ENCODE measurements around the gene GULP1. TPM values are rescaled to one million over a fixed set of nuclear protein-coding genes. Genes with fewer than 3 reads are reported as not detected.

GULP1 gene
- total and polyA plus RNA-seq, 7 donors = 5.6 to 18.0 (median 11.3) TPM

DNA sequence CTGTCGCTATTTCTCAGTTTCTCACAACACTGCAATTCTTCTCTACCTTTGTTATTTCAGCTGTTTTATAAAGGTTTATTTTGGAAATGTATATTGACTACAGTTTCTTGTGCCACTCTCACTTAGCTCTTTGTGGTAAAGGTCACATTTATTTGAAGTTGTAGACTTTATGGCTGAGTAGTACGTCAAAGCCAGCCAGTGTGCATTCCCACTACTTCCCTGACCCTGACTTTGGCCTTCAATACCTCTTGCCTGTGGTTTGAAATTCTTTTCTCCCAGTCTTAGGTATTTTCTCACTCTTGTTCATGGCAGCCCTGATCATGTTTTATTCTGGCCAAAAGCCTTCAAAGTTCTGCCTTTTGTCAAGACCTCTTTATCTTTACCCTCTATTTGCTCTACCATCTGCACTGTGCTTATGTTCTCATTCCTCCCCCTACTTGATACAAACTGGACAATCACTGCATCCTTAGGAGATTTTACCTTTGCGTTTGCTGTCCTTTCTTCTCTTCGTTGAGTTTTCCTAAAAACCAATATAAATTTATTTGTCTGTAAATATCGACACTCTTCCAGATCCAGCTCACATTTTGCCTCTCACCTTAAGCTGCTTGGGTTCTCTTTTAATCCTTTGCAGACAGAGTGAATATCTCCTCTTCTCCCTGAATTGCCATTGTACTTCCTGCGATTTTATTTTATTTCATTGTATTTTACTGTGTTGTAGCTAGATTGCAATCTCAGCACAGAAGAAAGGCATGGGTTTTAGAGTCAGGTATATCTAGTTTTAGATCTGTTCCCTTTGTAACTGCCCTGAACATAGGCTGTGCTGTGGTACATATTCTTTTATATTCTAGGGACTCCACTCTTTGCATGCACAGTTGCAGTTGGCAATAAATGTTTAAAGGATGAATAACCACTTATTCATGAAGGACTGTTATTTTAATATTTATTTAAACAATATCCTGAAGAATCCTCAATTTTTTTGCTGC lies 31.2 kb downstream of the GULP1 start:
- H3K27ac ChIP-seq = no peak overlapping the region

DNA sequence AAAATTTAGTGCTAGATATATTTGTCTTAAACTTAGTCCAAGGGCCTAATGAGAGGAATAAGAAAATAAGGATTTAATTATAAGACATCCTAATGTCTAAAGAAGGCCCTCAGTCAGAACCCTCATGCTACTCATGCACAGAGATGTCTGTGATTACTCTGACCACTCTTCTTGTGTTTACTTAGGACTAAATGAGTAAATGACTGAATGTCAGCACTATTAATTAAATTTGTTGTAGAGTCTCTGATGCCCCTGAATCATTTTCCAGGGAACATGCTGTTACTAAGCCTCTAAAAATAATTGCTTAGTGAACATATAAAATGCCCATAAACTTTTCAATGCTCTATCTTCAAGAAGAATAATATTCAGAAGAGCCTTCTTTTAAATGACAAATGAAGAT lies 32.4 kb downstream of the GULP1 start:
- intact Hi-C loops (cut with DNase I) = no loop called here
- ATAC-seq (no peak), DNase-seq (no peak)
- no peak overlapping the region for H3K27ac ChIP-seq
- H3K9me3 ChIP-seq = no peaks in the 10 kb centered on the region
- no peaks in the 10 kb centered on the region for H3K27me3 ChIP-seq (ENCODE audit: insufficient read depth in 3 of 3, low read length in 2 of 3)
- H3K36me3 ChIP-seq (ENCODE audit: insufficient read depth in 1 of 2, low read depth in 1 of 2) = no peaks in the 10 kb centered on the region
- TF ChIP-seq, protein P1, sequence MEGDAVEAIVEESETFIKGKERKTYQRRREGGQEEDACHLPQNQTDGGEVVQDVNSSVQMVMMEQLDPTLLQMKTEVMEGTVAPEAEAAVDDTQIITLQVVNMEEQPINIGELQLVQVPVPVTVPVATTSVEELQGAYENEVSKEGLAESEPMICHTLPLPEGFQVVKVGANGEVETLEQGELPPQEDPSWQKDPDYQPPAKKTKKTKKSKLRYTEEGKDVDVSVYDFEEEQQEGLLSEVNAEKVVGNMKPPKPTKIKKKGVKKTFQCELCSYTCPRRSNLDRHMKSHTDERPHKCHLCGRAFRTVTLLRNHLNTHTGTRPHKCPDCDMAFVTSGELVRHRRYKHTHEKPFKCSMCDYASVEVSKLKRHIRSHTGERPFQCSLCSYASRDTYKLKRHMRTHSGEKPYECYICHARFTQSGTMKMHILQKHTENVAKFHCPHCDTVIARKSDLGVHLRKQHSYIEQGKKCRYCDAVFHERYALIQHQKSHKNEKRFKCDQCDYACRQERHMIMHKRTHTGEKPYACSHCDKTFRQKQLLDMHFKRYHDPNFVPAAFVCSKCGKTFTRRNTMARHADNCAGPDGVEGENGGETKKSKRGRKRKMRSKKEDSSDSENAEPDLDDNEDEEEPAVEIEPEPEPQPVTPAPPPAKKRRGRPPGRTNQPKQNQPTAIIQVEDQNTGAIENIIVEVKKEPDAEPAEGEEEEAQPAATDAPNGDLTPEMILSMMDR (IDR thresholded peaks at IDR 0.05) = no peak
- H3K4me3 ChIP-seq = no peak overlapping the region
- H3K4me1 ChIP-seq = peaks cover 26% of the 10 kb centered on the region

More for the DNA sequence above, 31.2 kb downstream of the GULP1 start:
- Histone ChIP-seq H3K4me1 (peaks cover 23% of the 10 kb centered on the region), H3K36me3 (ENCODE audit: insufficient read depth in 1 of 2, low read depth in 1 of 2) (no peaks in the 10 kb centered on the region), H3K4me3 (no peak overlapping the region), H3K9me3 (no peaks in the 10 kb centered on the region), H3K27me3 (ENCODE audit: insufficient read depth in 3 of 3, low read length in 2 of 3) (no peaks in the 10 kb centered on the region)
- TF ChIP-seq, protein P1 (IDR thresholded peaks at IDR 0.05) = no peak
- no peak for DNase-seq
- ATAC-seq = no peak
- intact Hi-C loops (cut with DNase I) = no loop called here
- WGBS, 3 donors = 80 to 86% (median 81%) methylated on average over 6 of the region's 6 CpGs

DNA sequence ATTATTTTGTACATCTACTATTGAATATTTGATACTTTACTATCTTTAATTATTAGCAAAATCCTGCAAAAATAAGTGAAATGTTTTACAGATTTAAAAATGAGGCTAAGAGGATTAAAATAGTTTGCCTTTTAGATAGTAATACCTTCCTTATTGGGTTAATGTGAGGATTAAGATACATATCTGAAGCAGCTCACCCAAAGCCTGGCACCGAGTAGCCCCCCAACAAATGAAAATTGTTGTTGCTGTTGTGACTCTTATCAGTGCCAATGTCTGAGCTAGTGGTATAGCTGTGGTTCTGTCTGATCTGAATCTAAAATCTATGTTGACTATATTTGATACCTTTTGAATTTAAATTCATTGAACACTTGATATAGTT lies 34.6 kb downstream of the GULP1 start:
- intact Hi-C loops (cut with DNase I) = no loop called here
- no peak for ATAC-seq
- Histone ChIP-seq H3K4me1 (peaks cover 33% of the 10 kb centered on the region), H3K36me3 (ENCODE audit: insufficient read depth in 1 of 2, low read depth in 1 of 2) (no peaks in the 10 kb centered on the region), H3K27ac (no peak overlapping the region), H3K27me3 (ENCODE audit: insufficient read depth in 3 of 3, low read length in 2 of 3) (no peaks in the 10 kb centered on the region), H3K9me3 (no peaks in the 10 kb centered on the region), H3K4me3 (no peak overlapping the region)
- 65 to 89% (median 82%) methylated on average over 1 of the region's 1 CpG for WGBS, 3 donors
- DNase-seq = no peak
- TF ChIP-seq, protein P1 (IDR thresholded peaks at IDR 0.05) = no peak

DNA sequence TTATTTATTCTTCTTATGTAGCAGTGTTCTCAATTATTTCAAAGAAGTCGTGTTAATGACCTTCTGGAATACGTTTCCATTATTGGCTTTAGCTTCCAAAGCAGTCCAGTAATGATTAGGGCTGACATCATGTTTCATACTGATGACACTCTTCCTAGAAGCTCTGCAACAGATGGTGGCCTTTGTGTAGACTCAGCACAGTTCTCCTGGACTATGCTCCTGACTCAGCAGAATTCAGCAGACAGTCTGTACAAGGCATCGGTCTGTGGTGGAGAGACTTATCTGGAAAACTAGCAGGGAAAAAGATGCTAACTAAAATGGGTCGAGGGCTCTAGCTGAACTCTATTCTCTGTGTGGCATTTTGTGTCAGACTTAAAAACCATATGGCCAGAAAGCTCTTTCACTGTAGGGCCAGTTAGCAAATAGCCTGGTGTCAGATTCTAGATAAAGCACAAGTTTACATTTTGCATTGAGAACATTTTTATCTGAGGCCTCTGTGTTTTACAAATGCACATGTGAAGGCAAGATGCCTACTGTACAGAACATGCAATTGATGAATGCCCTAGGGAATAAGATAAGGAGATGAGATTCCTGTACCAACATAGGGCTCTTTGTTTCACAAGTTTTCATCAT lies 35.1 kb downstream of the GULP1 start:
- H3K27me3 ChIP-seq (ENCODE audit: insufficient read depth in 3 of 3, low read length in 2 of 3) = no peaks in the 10 kb centered on the region
- WGBS, 3 donors = 21 to 59% (median 30%) methylated on average over 4 of the region's 4 CpGs
- H3K4me1 ChIP-seq = peaks cover 34% of the 10 kb centered on the region
- H3K9me3 ChIP-seq = no peaks in the 10 kb centered on the region
- H3K27ac ChIP-seq = no peak overlapping the region
- H3K4me3 ChIP-seq = no peak overlapping the region
- intact Hi-C loops (cut with DNase I) = no loop called here
- TF ChIP-seq, protein P1 (IDR thresholded peaks at IDR 0.05) = no peak
- H3K36me3 ChIP-seq (ENCODE audit: insufficient read depth in 1 of 2, low read depth in 1 of 2) = no peaks in the 10 kb centered on the region
- DNase-seq (no peak), ATAC-seq (peak; percentile 67 to 76 (median 72))

All from psoas muscle (tissue), 8 donors.